Activated naive CD8-positive, alpha-beta T cell treated with anti-CD3 and anti-CD28 coated beads, Interleukin-2, amount 10 ng/mL, durations not matched to agents 7 days and 5 days (primary cell): ENCODE data around the gene OBSL1. TPM values are rescaled to one million over a fixed set of nuclear protein-coding genes. Genes with fewer than 3 reads are reported as not detected.

Source experiments
- ATAC-seq: fragments of 150-1000 bp; cut with Tn5 transposase; one replicate; pipeline ENCODE4 v1.10.0; 2021; ENCODE audit warnings: low read depth, moderate library complexity
- POLR2A ChIA-PET: fragments of 350-600 bp; sonication (Branson Sonifier 250); formaldehyde crosslinking; loops from one replicate; lab custom pipeline; 2021; ENCODE audit warnings: antibody characterized with exemption; lab: Charles Lee
- DNase-seq: peaks from one replicate; pipeline ENCODE4 v3.0.0; 2021
- H3K27ac Mint-ChIP-seq: one replicate; pipeline ENCODE4 v1.8.0; 2022; ENCODE audit warnings: mild to moderate bottlenecking, mixed read lengths
- H3K27me3 Mint-ChIP-seq: one replicate; pipeline ENCODE4 v1.8.0; 2022; ENCODE audit warnings: mild to moderate bottlenecking, moderate library complexity, mixed read lengths
- H3K36me3 Mint-ChIP-seq: one replicate; pipeline ENCODE4 v1.8.0; 2021; ENCODE audit warnings: mild to moderate bottlenecking, mixed read lengths
- H3K4me1 Mint-ChIP-seq: one replicate; pipeline ENCODE4 v1.8.0; 2021; ENCODE audit warnings: mixed read lengths
- H3K4me3 Mint-ChIP-seq: one replicate; pipeline ENCODE4 v1.8.0; 2022; ENCODE audit warnings: mild to moderate bottlenecking, moderate library complexity, mixed read lengths
- H3K9me3 Mint-ChIP-seq: one replicate; pipeline ENCODE4 v1.8.0; 2021; ENCODE audit warnings: mixed read lengths
- total RNA-seq, 2 experiments: library from RNA; stranded (reverse); gene quantifications; one replicate each; pipeline ENCODE4 v1.2.3, GENCODE V29; 2021

The OBSL1 gene
- total RNA-seq, 2 experiments from 2014 or later: not detected

DNA sequence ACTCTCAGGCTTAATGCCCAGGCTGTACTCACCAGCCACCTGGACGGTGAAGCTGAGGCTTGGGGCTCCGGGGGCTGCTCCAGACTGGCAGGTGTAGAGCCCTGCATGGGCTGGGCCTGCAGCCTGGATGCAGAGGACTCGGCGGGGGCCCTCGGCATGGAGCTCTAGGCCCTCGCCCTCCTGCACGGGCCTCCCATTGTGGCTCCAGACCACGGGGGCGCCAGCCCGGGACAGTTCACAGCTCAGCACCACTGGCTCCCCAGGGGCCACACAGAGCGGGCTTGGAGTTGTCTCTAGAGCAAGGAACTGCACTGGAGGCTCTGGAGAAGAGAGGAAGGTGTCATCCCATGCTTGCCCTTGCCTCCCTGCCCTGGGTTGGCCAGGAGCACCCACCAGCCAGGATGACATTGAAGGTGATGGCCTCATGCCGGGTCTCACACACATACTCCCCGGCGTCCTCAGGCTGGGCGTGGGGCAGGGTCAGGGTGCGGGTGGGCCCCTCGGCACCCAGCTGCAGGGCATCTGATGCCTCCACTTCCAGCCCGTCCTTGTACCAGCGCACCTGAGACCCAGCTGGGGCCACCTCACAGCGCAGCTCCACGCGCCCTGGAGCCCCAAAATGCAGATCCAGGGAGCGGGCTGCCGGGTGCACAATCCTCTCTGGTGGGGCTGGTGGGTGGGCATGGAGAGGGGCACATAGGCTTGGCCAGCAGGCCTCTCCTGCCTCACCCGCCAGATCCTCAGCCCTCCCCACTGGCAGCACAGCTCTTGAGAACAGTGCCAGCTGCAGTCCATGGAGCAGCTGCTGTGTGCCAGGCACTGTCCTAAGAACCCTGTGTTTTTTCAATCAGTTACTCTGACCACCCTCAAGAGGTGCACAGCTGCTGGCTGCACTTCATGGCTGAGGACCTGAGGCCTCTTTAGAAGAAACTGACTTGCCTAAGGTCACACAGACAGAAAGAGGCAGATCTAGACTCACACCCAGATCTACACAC is 13.3 kb downstream of the OBSL1 start:
- Mint-ChIP-seq H3K4me1 (no peaks in the 10 kb centered on the region), H3K9me3 (no peaks in the 10 kb centered on the region), H3K27me3 (peaks cover 17% of the 10 kb centered on the region), H3K4me3 (no peak overlapping the region), H3K36me3 (no peaks in the 10 kb centered on the region), H3K27ac (no peak overlapping the region)
- ATAC-seq (no peak), DNase-seq (peak; percentile 22)
- POLR2A ChIA-PET: no interaction called here

- Mint-ChIP-seq H3K4me1 (no peaks in the 10 kb centered on the region), H3K9me3 (no peaks in the 10 kb centered on the region), H3K4me3 (no peak overlapping the region), H3K27me3 (peaks cover 17% of the 10 kb centered on the region), H3K36me3 (no peaks in the 10 kb centered on the region), H3K27ac (no peak overlapping the region)
- DNase-seq: peak; percentile 23
- POLR2A ChIA-PET: no interaction called here
- no peak for ATAC-seq
Observed at GRCh38 chr2:219557320-219557719, 14.0 kb downstream of the OBSL1 start.

- ATAC-seq: no peak
- Mint-ChIP-seq H3K4me1 (peaks cover 3% of the 10 kb centered on the region), H3K36me3 (no peaks in the 10 kb centered on the region), H3K27ac (no peak overlapping the region), H3K4me3 (no peak overlapping the region), H3K27me3 (peaks cover 25% of the 10 kb centered on the region), H3K9me3 (no peaks in the 10 kb centered on the region)
- DNase-seq: peak; percentile 18
- POLR2A ChIA-PET: no interaction called here
Observed at GRCh38 chr2:219556413-219556812, 14.9 kb downstream of the OBSL1 start.

DNA sequence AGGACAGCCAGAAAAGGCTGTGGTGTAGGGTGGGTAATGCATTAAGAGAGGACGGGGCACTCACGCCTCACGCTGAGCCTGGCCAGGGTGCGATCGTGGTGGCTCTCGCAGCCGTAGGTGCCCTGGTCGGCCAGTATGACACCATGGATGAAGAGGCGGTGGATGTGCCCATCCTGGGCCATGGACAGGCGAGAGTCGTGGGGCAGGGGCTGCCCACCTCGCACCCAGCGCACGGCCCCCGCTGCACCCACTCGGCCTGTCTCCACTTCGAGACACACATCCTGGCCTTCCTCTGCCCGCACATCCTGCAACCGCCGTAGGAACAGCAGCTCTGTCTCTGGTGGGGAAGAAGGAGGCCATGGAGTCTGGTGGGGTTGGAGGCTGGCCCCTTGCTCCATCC is 15.4 kb downstream of the OBSL1 start:
- Mint-ChIP-seq H3K4me3 (no peak overlapping the region), H3K27me3 (peaks cover 27% of the 10 kb centered on the region), H3K4me1 (peaks cover 3% of the 10 kb centered on the region), H3K9me3 (no peaks in the 10 kb centered on the region), H3K27ac (no peak overlapping the region), H3K36me3 (no peaks in the 10 kb centered on the region)
- ATAC-seq: no peak
- POLR2A ChIA-PET: interaction anchor here (1.2 kb wide), 1 partner anchor 15 kb away, joined by 3 read pairs; no protein-coding TSS in a partner anchor
- DNase-seq: peak; percentile 21

DNA sequence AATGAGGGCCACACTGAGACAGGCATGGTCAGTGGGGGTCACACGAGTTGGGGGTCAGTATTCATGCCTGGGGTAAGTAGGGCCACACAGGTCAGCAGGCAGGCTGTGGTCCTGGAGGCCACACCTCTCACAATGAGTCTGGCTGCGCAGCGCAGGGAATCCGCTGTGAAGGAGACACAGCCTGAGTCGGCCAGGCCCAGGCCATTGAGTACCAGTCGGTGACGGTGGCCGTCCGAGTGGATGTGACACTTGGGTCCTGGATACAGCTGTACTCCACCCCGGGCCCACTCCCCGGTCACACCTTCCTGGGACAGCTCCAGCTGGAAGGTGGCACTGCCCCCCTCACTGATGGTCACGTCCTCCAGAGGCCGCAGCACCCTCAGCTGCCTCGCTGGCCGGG is 17.0 kb downstream of the OBSL1 start:
- Mint-ChIP-seq H3K9me3 (no peaks in the 10 kb centered on the region), H3K4me1 (peaks cover 3% of the 10 kb centered on the region), H3K4me3 (no peak overlapping the region), H3K27me3 (peaks cover 34% of the 10 kb centered on the region), H3K27ac (no peak overlapping the region), H3K36me3 (no peaks in the 10 kb centered on the region)
- DNase-seq (peak; percentile 27), ATAC-seq (no peak)
- POLR2A ChIA-PET: no interaction called here

DNA sequence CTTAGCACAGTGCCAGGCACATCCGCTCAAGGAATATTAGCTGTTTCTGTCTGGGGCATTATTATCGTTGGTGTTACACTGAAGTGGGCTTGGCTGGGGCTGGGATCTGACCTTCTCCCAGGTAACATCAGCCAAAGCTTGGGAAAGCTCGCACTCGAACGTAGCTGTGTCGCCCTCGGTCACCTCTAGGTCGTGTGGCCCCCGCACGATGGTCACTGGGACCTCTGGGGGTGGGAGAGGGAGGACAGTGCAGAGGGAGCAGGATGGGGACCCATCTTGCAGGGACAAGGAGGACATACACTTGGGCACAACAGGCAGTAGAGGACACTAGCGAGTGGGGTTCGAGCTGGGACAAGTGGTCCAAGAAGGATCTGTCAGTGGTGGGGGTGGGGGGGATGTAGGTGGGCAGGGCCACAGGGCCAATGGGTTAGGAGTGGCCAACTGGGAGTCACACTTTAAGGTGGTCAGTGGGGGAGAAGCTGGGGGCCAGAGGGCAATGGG is 17.8 kb downstream of the OBSL1 start:
- POLR2A ChIA-PET: interaction anchor here (1.5 kb wide), 1 partner anchor 10 kb away, joined by 7 read pairs; the partner anchor contains the start of genes CHPF and TMEM198
- ATAC-seq (no peak), DNase-seq (no peak)
- Mint-ChIP-seq H3K27me3 (peaks cover 34% of the 10 kb centered on the region), H3K36me3 (no peaks in the 10 kb centered on the region), H3K4me1 (peaks cover 3% of the 10 kb centered on the region), H3K27ac (no peak overlapping the region), H3K9me3 (no peaks in the 10 kb centered on the region), H3K4me3 (peak overlapping the region; percentile 28)

DNA sequence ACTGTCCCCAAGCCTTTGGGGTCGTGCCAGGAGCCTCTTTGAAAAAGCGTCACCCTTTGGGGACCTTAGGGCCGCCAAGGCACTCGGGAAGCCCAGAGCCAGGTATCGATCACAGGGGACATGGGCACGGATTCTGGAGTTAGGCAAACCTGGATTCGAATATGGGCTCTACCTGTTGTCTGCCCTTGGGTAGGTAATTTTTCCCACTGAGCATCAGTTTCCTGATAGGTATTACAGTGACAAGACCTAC is 18.2 kb downstream of the OBSL1 start:
- POLR2A ChIA-PET: interaction anchor here (1.2 to 1.5 kb wide), 2 partner anchors 9 to 44 kb away, joined by 5 to 7 read pairs; partner anchors contain the start of genes CHPF, STK11IP and TMEM198
- H3K4me3 Mint-ChIP-seq: no peak overlapping the region
- H3K4me1 Mint-ChIP-seq: peaks cover 3% of the 10 kb centered on the region
- ATAC-seq: no peak
- peaks cover 34% of the 10 kb centered on the region for H3K27me3 Mint-ChIP-seq
- H3K36me3 Mint-ChIP-seq: no peaks in the 10 kb centered on the region
- DNase-seq: no peak
- H3K9me3 Mint-ChIP-seq: no peaks in the 10 kb centered on the region
- no peak overlapping the region for H3K27ac Mint-ChIP-seq

- Mint-ChIP-seq H3K4me1 (peaks cover 3% of the 10 kb centered on the region), H3K27me3 (peaks cover 34% of the 10 kb centered on the region), H3K36me3 (no peaks in the 10 kb centered on the region), H3K9me3 (no peaks in the 10 kb centered on the region), H3K4me3 (peak overlapping the region; percentile 76), H3K27ac (no peak overlapping the region)
- POLR2A ChIA-PET: interaction anchor here (1.2 to 1.5 kb wide), 2 partner anchors 9 to 45 kb away, joined by 5 to 7 read pairs; partner anchors contain the start of genes CHPF, STK11IP and TMEM198
- DNase-seq (peak; percentile 90), ATAC-seq (peak; percentile 81)
Observed at GRCh38 chr2:219552382-219553167, 18.8 kb downstream of the OBSL1 start.

DNA sequence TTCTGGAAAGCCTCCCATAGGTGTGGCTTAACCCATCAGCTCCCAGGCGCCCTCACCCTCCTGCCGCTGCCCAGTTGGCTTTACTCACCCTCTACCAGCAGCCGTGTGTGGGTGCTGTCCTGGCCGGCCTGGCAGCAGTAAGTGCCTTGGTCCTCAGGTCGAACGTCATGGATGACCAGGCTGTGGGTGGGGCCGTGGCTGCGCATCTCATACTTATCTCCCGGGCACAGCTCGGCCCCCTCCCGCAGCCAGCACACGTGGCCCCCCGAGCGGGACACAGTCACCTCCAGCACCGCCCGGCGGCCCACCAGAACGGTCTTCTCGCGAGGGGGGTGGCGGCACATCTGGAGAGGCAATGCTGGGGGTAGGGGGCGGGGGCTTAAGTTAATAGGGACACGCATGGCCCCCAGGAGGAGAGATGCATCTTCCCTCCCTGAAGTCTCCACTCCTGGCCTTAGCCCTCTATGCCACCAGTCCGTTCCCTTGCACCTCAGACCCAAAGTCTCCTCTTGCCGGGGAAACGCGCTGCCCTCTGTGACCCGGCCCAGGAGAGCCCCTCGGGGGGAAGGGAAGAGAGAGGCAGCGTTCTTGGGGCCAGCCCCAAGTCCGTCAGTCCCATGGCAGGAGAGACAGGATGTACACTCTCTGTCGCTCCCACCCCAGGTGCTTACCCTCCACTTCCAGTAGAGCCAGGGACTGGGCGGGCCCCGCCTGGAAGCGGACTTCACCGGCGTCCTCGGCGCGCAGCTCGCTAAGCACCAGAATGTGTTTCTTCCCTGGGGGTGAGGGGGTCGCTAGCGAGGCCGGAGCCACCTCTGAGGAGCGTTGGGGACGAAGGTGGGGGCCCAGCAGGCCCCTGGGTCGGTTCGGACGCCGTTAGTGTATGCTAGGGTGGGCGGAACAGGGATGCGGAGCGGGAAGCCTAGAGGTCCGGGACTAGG is 19.6 kb downstream of the OBSL1 start:
- no peak for DNase-seq
- H3K27me3 Mint-ChIP-seq: peaks cover 34% of the 10 kb centered on the region
- peak; percentile 48 for ATAC-seq
- no peaks in the 10 kb centered on the region for H3K36me3 Mint-ChIP-seq
- peaks cover 3% of the 10 kb centered on the region for H3K4me1 Mint-ChIP-seq
- peak overlapping the region; percentile 22 for H3K27ac Mint-ChIP-seq
- H3K4me3 Mint-ChIP-seq: peak overlapping the region; percentile 76
- POLR2A ChIA-PET: interaction anchor here (1.2 to 1.5 kb wide), 2 partner anchors 8 to 46 kb away, joined by 5 to 7 read pairs; partner anchors contain the start of genes CHPF, STK11IP and TMEM198
- no peaks in the 10 kb centered on the region for H3K9me3 Mint-ChIP-seq

DNA sequence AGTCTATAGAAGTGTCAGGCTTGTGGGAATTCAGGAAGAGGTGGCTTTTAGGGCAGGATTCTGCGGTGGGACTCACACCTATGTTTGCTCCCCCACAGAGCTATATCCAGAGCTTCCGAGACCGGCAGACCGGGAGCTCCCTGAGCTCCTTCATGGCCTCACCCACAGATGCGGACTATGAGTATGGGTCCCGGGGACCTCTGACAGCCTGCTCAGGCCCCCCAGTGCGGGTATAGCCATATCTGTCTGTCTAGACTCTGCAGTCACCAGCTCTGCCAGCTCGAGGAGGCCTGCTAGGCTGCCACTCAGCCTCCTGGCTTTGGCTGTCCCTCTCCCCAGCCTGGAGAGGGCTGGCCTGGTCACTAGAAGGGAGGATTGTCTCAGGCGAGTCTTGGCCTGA is 21.7 kb downstream of the OBSL1 start:
- H3K27ac Mint-ChIP-seq: no peak overlapping the region
- no peak for DNase-seq
- no peak for ATAC-seq
- no peaks in the 10 kb centered on the region for H3K9me3 Mint-ChIP-seq
- no peak overlapping the region for H3K4me3 Mint-ChIP-seq
- peaks cover 6% of the 10 kb centered on the region for H3K4me1 Mint-ChIP-seq
- H3K36me3 Mint-ChIP-seq: no peaks in the 10 kb centered on the region
- POLR2A ChIA-PET: no interaction called here
- peaks cover 43% of the 10 kb centered on the region for H3K27me3 Mint-ChIP-seq

DNA sequence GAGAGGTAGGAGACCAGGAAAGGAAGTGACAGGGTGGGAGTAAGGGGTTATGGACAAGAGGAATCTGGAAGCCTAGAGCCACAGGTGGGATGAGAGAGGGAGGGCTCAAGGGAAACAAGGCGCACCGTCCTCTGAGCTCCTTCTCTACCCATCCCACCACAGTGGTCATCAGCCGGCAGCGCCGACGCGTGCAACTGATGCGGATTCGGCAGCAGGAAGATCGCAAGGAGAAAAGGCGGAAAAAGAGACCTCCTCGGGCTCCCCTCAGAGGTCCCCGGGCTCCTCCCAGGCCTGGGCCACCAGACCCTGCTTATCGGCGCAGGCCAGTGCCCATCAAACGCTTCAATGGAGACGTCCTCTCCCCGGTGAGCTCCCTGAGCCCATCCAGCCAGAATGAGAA is 22.3 kb downstream of the OBSL1 start:
- ATAC-seq: no peak
- peaks cover 10% of the 10 kb centered on the region for H3K4me1 Mint-ChIP-seq
- peaks cover 44% of the 10 kb centered on the region for H3K27me3 Mint-ChIP-seq
- POLR2A ChIA-PET: no interaction called here
- H3K4me3 Mint-ChIP-seq: no peak overlapping the region
- no peaks in the 10 kb centered on the region for H3K36me3 Mint-ChIP-seq
- H3K9me3 Mint-ChIP-seq: no peaks in the 10 kb centered on the region
- no peak overlapping the region for H3K27ac Mint-ChIP-seq
- DNase-seq: no peak

- Mint-ChIP-seq H3K4me3 (no peak overlapping the region), H3K36me3 (no peaks in the 10 kb centered on the region), H3K27ac (no peak overlapping the region), H3K9me3 (no peaks in the 10 kb centered on the region), H3K4me1 (peaks cover 12% of the 10 kb centered on the region), H3K27me3 (peaks cover 36% of the 10 kb centered on the region)
- ATAC-seq: no peak
- no peak for DNase-seq
- POLR2A ChIA-PET: no interaction called here
Observed at GRCh38 chr2:219547621-219548020, 23.7 kb downstream of the OBSL1 start.
